Esophagus squamous epithelium (tissue), 4 donors: ENCODE data around the gene FAU.

ENCODE experiments used
- POLR2A ChIP-seq, 4 donors: fragments of 450-650 bp; IDR thresholded peaks; one replicate each; pipeline ENCODE4 v1.6.1; 2017; ENCODE audit warnings: antibody characterized with exemption in 4 of 4, mild to moderate bottlenecking in 4 of 4, moderate library complexity in 3 of 4
- TF ChIP-seq, protein P1 (sequence below), 6 experiments: fragments of 450-650 bp in 4 of 6; fragments of 200-600 bp in 2 of 6; sonication (generic) in 2 of 6; IDR thresholded peaks; one replicate each; pipeline ENCODE4 v1.5.1; 2016 to 2019; ENCODE audit warnings: antibody characterized with exemption in 6 of 6, mild to moderate bottlenecking in 4 of 6, moderate library complexity in 4 of 6

DNA sequence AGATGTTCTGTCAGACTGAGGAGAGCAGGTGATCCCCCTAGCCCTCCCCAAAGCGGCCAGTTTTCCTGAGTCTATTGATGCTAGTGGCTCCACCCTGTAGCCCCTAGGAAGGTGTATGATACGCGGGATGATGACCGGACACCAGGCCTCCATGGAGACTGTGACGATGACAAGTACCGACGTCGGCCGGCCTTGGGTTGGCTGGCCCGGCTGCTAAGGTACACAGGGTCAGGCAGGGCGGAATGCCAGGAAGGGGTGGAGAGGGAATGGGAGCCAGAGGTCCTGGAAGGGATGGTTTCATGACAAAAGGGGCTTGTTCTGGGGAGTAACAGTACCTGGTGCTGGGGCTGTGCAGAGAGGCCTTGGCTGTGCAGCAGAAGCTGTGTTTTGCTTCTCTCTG is 34.7 kb downstream of the FAU start:
- TF ChIP-seq POLR2A (IDR thresholded peaks at IDR 0.05): no peak
- TF ChIP-seq, protein P1, sequence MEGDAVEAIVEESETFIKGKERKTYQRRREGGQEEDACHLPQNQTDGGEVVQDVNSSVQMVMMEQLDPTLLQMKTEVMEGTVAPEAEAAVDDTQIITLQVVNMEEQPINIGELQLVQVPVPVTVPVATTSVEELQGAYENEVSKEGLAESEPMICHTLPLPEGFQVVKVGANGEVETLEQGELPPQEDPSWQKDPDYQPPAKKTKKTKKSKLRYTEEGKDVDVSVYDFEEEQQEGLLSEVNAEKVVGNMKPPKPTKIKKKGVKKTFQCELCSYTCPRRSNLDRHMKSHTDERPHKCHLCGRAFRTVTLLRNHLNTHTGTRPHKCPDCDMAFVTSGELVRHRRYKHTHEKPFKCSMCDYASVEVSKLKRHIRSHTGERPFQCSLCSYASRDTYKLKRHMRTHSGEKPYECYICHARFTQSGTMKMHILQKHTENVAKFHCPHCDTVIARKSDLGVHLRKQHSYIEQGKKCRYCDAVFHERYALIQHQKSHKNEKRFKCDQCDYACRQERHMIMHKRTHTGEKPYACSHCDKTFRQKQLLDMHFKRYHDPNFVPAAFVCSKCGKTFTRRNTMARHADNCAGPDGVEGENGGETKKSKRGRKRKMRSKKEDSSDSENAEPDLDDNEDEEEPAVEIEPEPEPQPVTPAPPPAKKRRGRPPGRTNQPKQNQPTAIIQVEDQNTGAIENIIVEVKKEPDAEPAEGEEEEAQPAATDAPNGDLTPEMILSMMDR (IDR thresholded peaks at IDR 0.05): no peak
